Nephron (organoid): ENCODE results near the gene RGS9BP.
A peak's percentile ranks its signal among the peaks of the same experiment; 100 is the strongest.

ENCODE experiments used
- H3K27ac Mint-ChIP-seq, 3 experiments: 2 replicates each; pipeline ENCODE4 v1.8.0; 2020; ENCODE audit warnings: mixed read lengths in 3 of 3, mild to moderate bottlenecking in 2 of 3, moderate library complexity in 1 of 3
- H3K27me3 Mint-ChIP-seq: 2 replicates; pipeline ENCODE4 v1.8.0; 2021; ENCODE audit warnings: low read depth, mild to moderate bottlenecking, moderate library complexity, mixed read lengths
- H3K36me3 Mint-ChIP-seq: 2 replicates; pipeline ENCODE4 v1.8.0; 2020; ENCODE audit warnings: low read depth, mixed read lengths
- H3K4me1 Mint-ChIP-seq: 2 replicates; pipeline ENCODE4 v1.8.0; 2020; ENCODE audit warnings: mixed read lengths
- H3K4me3 Mint-ChIP-seq, 3 experiments: 2 replicates each; pipeline ENCODE4 v1.8.0; 2020; ENCODE audit warnings: mild to moderate bottlenecking in 3 of 3, mixed read lengths in 3 of 3, moderate library complexity in 2 of 3
- H3K9me3 Mint-ChIP-seq: 2 replicates; pipeline ENCODE4 v1.8.0; 2020; ENCODE audit warnings: mixed read lengths
- TF ChIP-seq, protein P1 (sequence below), 3 experiments: fragments of 200-600 bp; sonication (generic); IDR thresholded peaks; one replicate each; pipeline ENCODE4 v1.5.0; 2021; ENCODE audit warnings: antibody characterized with exemption in 3 of 3; ENCODE audit not compliant: unreplicated experiment in 3 of 3

RGS9BP gene

DNA sequence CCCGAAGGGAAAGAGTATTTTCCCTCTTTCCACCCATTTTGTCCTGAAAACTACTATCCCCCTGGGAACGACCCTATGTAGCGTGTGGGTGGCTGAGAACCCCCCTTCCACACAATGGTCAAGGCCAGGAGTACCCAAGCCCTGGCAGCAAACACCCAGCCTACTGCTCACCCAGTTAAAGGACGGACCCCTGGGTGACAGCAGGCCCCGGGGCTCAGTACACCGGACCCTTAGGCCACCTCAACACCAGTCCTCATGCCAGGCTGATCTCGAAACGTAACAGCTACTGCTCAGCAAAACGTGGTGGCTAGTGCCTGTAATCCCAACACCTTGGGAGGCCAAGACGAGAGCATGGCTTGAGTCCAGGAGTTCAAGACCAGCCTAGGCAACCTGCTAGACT lies 2.1 kb upstream of the RGS9BP start:
- no peak overlapping the region for H3K27ac Mint-ChIP-seq
- H3K9me3 Mint-ChIP-seq, result no peaks in the 10 kb centered on the region
- peak overlapping the region; percentile 96 to 97 (median 97) for H3K4me3 Mint-ChIP-seq
- peaks cover 34% of the 10 kb centered on the region for H3K27me3 Mint-ChIP-seq
- TF ChIP-seq, protein P1, sequence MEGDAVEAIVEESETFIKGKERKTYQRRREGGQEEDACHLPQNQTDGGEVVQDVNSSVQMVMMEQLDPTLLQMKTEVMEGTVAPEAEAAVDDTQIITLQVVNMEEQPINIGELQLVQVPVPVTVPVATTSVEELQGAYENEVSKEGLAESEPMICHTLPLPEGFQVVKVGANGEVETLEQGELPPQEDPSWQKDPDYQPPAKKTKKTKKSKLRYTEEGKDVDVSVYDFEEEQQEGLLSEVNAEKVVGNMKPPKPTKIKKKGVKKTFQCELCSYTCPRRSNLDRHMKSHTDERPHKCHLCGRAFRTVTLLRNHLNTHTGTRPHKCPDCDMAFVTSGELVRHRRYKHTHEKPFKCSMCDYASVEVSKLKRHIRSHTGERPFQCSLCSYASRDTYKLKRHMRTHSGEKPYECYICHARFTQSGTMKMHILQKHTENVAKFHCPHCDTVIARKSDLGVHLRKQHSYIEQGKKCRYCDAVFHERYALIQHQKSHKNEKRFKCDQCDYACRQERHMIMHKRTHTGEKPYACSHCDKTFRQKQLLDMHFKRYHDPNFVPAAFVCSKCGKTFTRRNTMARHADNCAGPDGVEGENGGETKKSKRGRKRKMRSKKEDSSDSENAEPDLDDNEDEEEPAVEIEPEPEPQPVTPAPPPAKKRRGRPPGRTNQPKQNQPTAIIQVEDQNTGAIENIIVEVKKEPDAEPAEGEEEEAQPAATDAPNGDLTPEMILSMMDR (IDR thresholded peaks at IDR 0.05; ENCODE audit: unreplicated experiment in 3 of 3), result no peak
- H3K36me3 Mint-ChIP-seq, result no peaks in the 10 kb centered on the region
- H3K4me1 Mint-ChIP-seq, result peaks cover 34% of the 10 kb centered on the region

DNA sequence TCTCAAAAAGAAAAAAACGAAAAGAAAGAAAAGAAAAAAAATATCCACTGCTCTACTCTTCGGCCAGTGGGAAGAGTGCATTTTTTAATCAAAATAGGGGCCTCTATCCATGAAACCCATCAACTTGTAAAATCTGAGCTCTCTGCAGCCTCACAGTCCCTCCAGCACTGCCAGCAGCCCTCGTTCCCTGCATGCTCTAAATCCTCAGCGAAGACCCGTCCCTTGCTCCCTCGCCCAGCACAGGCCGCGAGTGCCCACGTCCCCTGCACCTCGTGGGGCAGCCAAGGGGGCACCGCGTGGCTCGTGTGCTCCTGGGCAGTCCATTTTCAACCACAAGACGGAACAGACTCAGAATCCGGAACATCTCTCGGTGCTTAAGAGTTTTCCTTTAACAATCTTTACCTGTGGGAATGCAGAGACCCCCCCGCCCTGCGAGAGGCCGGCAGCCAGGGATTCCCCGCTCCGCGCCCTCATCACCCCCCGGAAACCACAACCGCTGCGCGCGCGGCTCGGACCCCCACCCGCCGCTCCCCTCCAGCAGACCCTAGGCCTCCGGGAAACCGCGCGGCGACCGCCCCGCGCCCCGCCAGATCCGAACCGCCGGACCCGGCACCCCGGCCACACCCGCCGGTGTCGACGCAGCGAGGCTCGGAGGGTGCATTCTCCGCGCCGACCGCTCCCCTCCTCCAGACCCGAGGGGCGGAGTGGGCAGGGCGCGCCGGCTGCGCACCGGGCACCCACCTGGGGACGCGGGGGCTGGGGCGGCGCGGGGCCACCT lies 1.3 kb upstream of the RGS9BP start:
- H3K4me3 Mint-ChIP-seq, result peak overlapping the region; percentile 96 to 97 (median 97)
- H3K27me3 Mint-ChIP-seq, result peaks cover 37% of the 10 kb centered on the region
- H3K36me3 Mint-ChIP-seq, result no peaks in the 10 kb centered on the region
- peak overlapping the region; percentile 10 to 56 (median 28) for H3K27ac Mint-ChIP-seq
- peaks cover 32% of the 10 kb centered on the region for H3K4me1 Mint-ChIP-seq
- TF ChIP-seq, protein P1 (IDR thresholded peaks at IDR 0.05; ENCODE audit: unreplicated experiment in 3 of 3), result no peak
- no peaks in the 10 kb centered on the region for H3K9me3 Mint-ChIP-seq

- peak within 1 kb of the TSS; percentile 96 to 97 (median 97) for H3K4me3 Mint-ChIP-seq
- H3K27ac Mint-ChIP-seq, result peak within 1 kb of the TSS; percentile 10 to 72 (median 56)
- TF ChIP-seq, protein P1 (IDR thresholded peaks at IDR 0.05; ENCODE audit: unreplicated experiment in 3 of 3), result no peak
- H3K27me3 Mint-ChIP-seq, result peaks cover 37% of the 10 kb centered on the region
- H3K4me1 Mint-ChIP-seq, result peaks cover 29% of the 10 kb centered on the region
- no peaks in the 10 kb centered on the region for H3K36me3 Mint-ChIP-seq
- H3K9me3 Mint-ChIP-seq, result no peaks in the 10 kb centered on the region
Measured at GRCh38 chr19:32674931-32675719, 523 bp upstream of the RGS9BP start, which contains the start of gene ANKRD27. ANKRD27 (minus strand) TSS chr19:32675180; CDS start chr19:32659015, 16,165 bp downstream.

- Mint-ChIP-seq H3K4me1 (peaks cover 29% of the 10 kb centered on the region), H3K36me3 (no peaks in the 10 kb centered on the region), H3K4me3 (peak overlapping the region in 1 of 3 experiments; percentile 23), H3K9me3 (no peaks in the 10 kb centered on the region), H3K27me3 (peaks cover 37% of the 10 kb centered on the region), H3K27ac (no peak overlapping the region)
- TF ChIP-seq, protein P1 (IDR thresholded peaks at IDR 0.05; ENCODE audit: unreplicated experiment in 3 of 3), result no peak
Measured at GRCh38 chr19:32676186-32676894, 692 bp downstream of the RGS9BP start.

GRCh38 chr19:32676895-32677359 lies 1.3 kb downstream of the RGS9BP start:
- Mint-ChIP-seq H3K4me3 (peak overlapping the region; percentile 69 to 78 (median 76)), H3K27ac (peak overlapping the region; percentile 7 to 89 (median 54)), H3K27me3 (peaks cover 37% of the 10 kb centered on the region), H3K4me1 (peaks cover 29% of the 10 kb centered on the region), H3K9me3 (no peaks in the 10 kb centered on the region), H3K36me3 (no peaks in the 10 kb centered on the region)
- TF ChIP-seq, protein P1 (IDR thresholded peaks at IDR 0.05; ENCODE audit: unreplicated experiment in 3 of 3), result no peak
